ENCODE data around the gene ITGBL1. TPM values are rescaled to one million over a fixed set of nuclear protein-coding genes. Genes with fewer than 3 reads are reported as not detected.

ITGBL1 gene
- total RNA-seq, 2 experiments from 2014 or later: not detected

DNA sequence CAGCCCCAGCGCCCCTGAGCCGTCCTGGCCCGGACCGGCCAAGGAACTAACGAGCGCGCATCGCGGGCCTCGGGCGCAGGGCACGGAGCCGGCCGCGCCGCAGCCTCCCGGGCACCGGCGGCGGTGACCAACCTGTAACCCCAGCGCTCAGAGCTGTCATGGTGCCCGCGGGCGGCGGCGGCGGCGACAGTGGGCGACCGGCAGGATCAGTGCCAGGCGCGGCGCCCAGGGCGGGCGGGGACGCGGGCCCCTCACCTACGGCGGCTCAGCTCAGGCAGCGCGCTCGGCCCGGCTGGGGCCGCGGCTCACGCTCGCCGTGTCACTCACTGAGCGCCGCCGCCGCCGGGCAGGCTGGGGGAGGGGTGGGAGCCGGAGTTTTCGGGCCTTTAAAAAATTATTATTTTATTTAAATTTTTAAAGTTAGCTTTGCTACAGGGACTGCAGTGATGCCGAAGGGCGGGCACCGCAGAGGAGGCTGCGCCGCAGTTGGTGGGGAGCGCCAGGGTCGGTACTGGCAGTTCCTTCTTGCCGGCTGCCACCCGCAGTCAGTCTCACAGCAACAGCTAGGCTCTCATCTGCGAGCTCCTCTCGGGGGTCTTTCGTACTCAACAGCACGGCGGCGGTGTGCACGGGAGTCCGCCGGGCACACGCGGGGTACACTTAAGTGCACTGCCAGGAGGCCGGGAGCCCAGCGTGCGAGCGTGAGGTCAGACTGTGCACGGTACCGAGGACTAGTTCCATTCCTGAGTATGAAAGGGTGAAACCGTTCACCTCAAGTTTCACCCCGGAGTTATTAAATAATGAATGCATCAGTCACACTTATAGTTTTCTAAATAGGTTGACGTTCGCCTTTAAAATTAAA is 36.1 kb upstream of the ITGBL1 start, which contains the start of gene NALCN:
Gene NALCN (minus strand): TSS at position 328 of the 862 bp plus-strand sequence. CDS start 17,382 bp downstream, outside the sequence.
- no TSS peak for BruUV-seq (replicated peaks)
- H2AFZ ChIP-seq (ENCODE audit: low read length): no peak within 1 kb of the TSS
- no peaks in the 10 kb centered on the region for H3K9me2 ChIP-seq (ENCODE audit: insufficient read depth, low read length)
- intact Hi-C loops (cut with micrococcal nuclease; ENCODE audit: unreplicated experiment): no loop called here
- CTCF ChIA-PET (ENCODE audit: unreplicated experiment): no interaction called here
- H3K4me2 ChIP-seq (ENCODE audit: low read length): no peak within 1 kb of the TSS
- H3K36me3 ChIP-seq (ENCODE audit: insufficient read depth, low read length): no peaks in the 10 kb centered on the region
- no peaks in the 10 kb centered on the region for H3K79me2 ChIP-seq (ENCODE audit: insufficient read depth, low read depth, low read length)
- POLR2A ChIA-PET: no interaction called here
- TF ChIP-seq CTCF (conservative IDR thresholded peaks at IDR 0.05; ENCODE audit: low read length) (no peak), EZH2phosphoT487 (IDR thresholded peaks at IDR 0.05; ENCODE audit: borderline replicate concordance, low read depth, low read length) (no peak)
- H3K9me3 ChIP-seq (ENCODE audit: low read length): no peaks in the 10 kb centered on the region
- no peak within 1 kb of the TSS for H3K27ac ChIP-seq (ENCODE audit: low read depth, low read length, poor library complexity, severe bottlenecking)
- DNase-seq (ENCODE audit: low spot score): no peak
- H3K4me3 ChIP-seq (ENCODE audit: low read depth, low read length, poor library complexity, severe bottlenecking): no peak within 1 kb of the TSS
- H3K4me1 ChIP-seq (ENCODE audit: insufficient read depth, low read length, poor library complexity, severe bottlenecking): no peaks in the 10 kb centered on the region
- no peaks in the 10 kb centered on the region for H4K20me1 ChIP-seq (ENCODE audit: insufficient read depth, low read length)

DNA sequence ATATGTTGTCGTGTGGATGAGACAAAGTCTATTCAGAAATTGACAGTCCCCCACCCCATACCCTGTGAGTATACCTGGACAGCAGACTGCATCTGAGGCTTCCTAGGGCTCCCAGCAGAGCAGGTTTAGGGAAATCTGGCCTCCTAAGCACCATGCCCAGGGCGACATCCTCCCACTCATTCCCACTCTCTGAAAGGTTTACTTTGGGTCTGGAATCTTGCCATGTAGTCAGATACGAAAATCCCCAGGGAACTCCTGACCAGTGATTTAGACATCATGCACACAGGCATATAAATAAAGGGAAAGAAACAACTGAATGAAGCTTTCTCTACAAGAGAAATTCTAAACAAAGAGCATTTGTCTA is 35.5 kb upstream of the ITGBL1 start:
- POLR2A ChIA-PET: no interaction called here
- no TSS peak for BruUV-seq (replicated peaks)
- H3K27ac ChIP-seq (ENCODE audit: low read depth, low read length, poor library complexity, severe bottlenecking): no peak overlapping the region
- no peak for DNase-seq (ENCODE audit: low spot score)
- no peak overlapping the region for H2AFZ ChIP-seq (ENCODE audit: low read length)
- H3K4me2 ChIP-seq (ENCODE audit: low read length): no peak overlapping the region
- H4K20me1 ChIP-seq (ENCODE audit: insufficient read depth, low read length): no peaks in the 10 kb centered on the region
- H3K9me3 ChIP-seq (ENCODE audit: low read length): no peaks in the 10 kb centered on the region
- CTCF ChIA-PET (ENCODE audit: unreplicated experiment): no interaction called here
- TF ChIP-seq CTCF (conservative IDR thresholded peaks at IDR 0.05; ENCODE audit: low read length) (no peak), EZH2phosphoT487 (IDR thresholded peaks at IDR 0.05; ENCODE audit: borderline replicate concordance, low read depth, low read length) (no peak)
- H3K79me2 ChIP-seq (ENCODE audit: insufficient read depth, low read depth, low read length): no peaks in the 10 kb centered on the region
- H3K4me3 ChIP-seq (ENCODE audit: low read depth, low read length, poor library complexity, severe bottlenecking): no peak overlapping the region
- no peaks in the 10 kb centered on the region for H3K36me3 ChIP-seq (ENCODE audit: insufficient read depth, low read length)
- no peaks in the 10 kb centered on the region for H3K9me2 ChIP-seq (ENCODE audit: insufficient read depth, low read length)
- intact Hi-C loops (cut with micrococcal nuclease; ENCODE audit: unreplicated experiment): no loop called here
- H3K4me1 ChIP-seq (ENCODE audit: insufficient read depth, low read length, poor library complexity, severe bottlenecking): no peaks in the 10 kb centered on the region

- Histone ChIP-seq H3K9me2 (ENCODE audit: insufficient read depth, low read length) (no peaks in the 10 kb centered on the region), H3K79me2 (ENCODE audit: insufficient read depth, low read depth, low read length) (no peaks in the 10 kb centered on the region), H3K27ac (ENCODE audit: low read depth, low read length, poor library complexity, severe bottlenecking) (no peak overlapping the region), H2AFZ (ENCODE audit: low read length) (no peak overlapping the region), H3K9me3 (ENCODE audit: low read length) (no peaks in the 10 kb centered on the region), H3K4me3 (ENCODE audit: low read depth, low read length, poor library complexity, severe bottlenecking) (no peak overlapping the region), H3K36me3 (ENCODE audit: insufficient read depth, low read length) (no peaks in the 10 kb centered on the region), H3K4me2 (ENCODE audit: low read length) (no peak overlapping the region), H3K4me1 (ENCODE audit: insufficient read depth, low read length, poor library complexity, severe bottlenecking) (no peaks in the 10 kb centered on the region), H4K20me1 (ENCODE audit: insufficient read depth, low read length) (no peaks in the 10 kb centered on the region)
- TF ChIP-seq EZH2phosphoT487 (IDR thresholded peaks at IDR 0.05; ENCODE audit: borderline replicate concordance, low read depth, low read length) (no peak), CTCF (conservative IDR thresholded peaks at IDR 0.05; ENCODE audit: low read length) (no peak)
- POLR2A ChIA-PET: no interaction called here
- CTCF ChIA-PET (ENCODE audit: unreplicated experiment): no interaction called here
- intact Hi-C loops (cut with micrococcal nuclease; ENCODE audit: unreplicated experiment): no loop called here
- DNase-seq (ENCODE audit: low spot score): no peak
- BruUV-seq (replicated peaks): no TSS peak
These were observed 35.0 kb upstream of the ITGBL1 start for GRCh38 chr13:101417501-101417900.
